ENCODE data around the gene ZP4. TPM values are rescaled to one million over a fixed set of nuclear protein-coding genes. Genes with fewer than 3 reads are reported as not detected.
"Not testable (repeated sequence)": the region's sequence is repeated elsewhere in the genome, so short reads cannot be mapped to it uniquely, and the experiment has no call there.

The ZP4 gene
- total and polyA plus RNA-seq, 5 donors: not detected

- intact Hi-C loops (cut with DNase I): no loop called here
- Histone ChIP-seq H3K27me3 (ENCODE audit: control insufficient read depth, insufficient read depth) (no peaks in the 10 kb centered on the region), H3K27ac (ENCODE audit: low read length) (no peak overlapping the region), H3K4me3 (ENCODE audit: low read length) (no peak overlapping the region), H3K9me3 (ENCODE audit: control insufficient read depth, low read length) (no peaks in the 10 kb centered on the region), H3K4me1 (ENCODE audit: control insufficient read depth, insufficient read depth, low read length) (no peaks in the 10 kb centered on the region)
- DNase-seq (no peak), ATAC-seq (no peak)
- 83% methylated on average over 7 of the region's 7 CpGs for WGBS
These were observed 33.3 kb downstream of the ZP4 start for GRCh38 chr1:237857455-237857854.

GRCh38 chr1:237852342-237852741, 38.4 kb downstream of the ZP4 start:
- intact Hi-C loops (cut with DNase I): no loop called here
- H3K4me1 ChIP-seq (ENCODE audit: control insufficient read depth, insufficient read depth, low read length): no peaks in the 10 kb centered on the region
- H3K27me3 ChIP-seq (ENCODE audit: control insufficient read depth, insufficient read depth): no peaks in the 10 kb centered on the region
- ATAC-seq: no peak
- H3K9me3 ChIP-seq (ENCODE audit: control insufficient read depth, low read length): no peaks in the 10 kb centered on the region
- no peak overlapping the region for H3K27ac ChIP-seq (ENCODE audit: low read length)
- H3K4me3 ChIP-seq (ENCODE audit: low read length): no peak overlapping the region
- DNase-seq: no peak
- 40% methylated on average over 3 of the region's 3 CpGs for WGBS

DNA sequence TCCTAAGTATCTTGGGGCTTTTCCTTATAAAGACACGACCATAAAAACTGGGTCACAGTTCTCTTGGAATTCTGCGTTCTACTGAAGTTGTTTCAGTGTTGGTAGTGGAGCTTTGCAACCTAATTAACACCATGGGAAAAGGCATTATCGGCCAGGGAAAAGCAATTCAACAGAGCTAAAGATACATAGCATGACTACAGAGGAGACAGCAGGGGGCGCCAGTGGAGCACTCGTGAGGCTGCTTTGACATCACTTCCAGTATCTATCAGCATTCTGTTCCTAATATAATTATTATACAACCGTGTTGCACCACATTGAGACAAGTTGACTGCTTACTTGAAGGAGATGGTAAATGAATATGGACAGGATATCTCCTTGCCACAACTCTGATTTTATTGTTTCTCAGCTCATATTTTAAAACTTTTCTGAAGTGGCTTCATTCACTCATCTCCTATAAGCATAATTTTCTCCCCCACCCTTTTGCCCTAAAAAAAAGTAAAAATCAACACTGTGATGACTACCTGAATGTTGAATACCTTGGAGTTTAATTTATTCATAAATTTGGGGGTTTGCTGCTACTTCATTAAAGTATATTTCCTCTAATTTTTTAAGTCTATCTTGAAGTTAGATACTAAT, 39.4 kb downstream of the ZP4 start:
- peak; percentile 17 to 56 (median 40) for DNase-seq
- H3K4me1 ChIP-seq (ENCODE audit: control insufficient read depth, insufficient read depth, low read length): no peaks in the 10 kb centered on the region
- H3K27ac ChIP-seq (ENCODE audit: low read length): no peak overlapping the region
- ATAC-seq: no peak
- no peak overlapping the region for H3K4me3 ChIP-seq (ENCODE audit: low read length)
- H3K9me3 ChIP-seq (ENCODE audit: control insufficient read depth, low read length): no peaks in the 10 kb centered on the region
- intact Hi-C loops (cut with DNase I): no loop called here
- H3K27me3 ChIP-seq (ENCODE audit: control insufficient read depth, insufficient read depth): no peaks in the 10 kb centered on the region
- WGBS: 15% methylated on average over 6 of the region's 6 CpGs

GRCh38 chr1:237843516-237843915, 47.2 kb downstream of the ZP4 start:
- H3K9me3 ChIP-seq (ENCODE audit: control insufficient read depth, low read length); DNase-seq; ATAC-seq; H3K4me3 ChIP-seq (ENCODE audit: low read length); H3K27me3 ChIP-seq (ENCODE audit: control insufficient read depth, insufficient read depth); H3K27ac ChIP-seq (ENCODE audit: low read length); H3K4me1 ChIP-seq (ENCODE audit: control insufficient read depth, insufficient read depth, low read length); intact Hi-C loops (cut with DNase I): not testable (repeated sequence)
- 78% methylated on average over 3 of the region's 3 CpGs for WGBS

GRCh38 chr1:237841485-237841884, 49.2 kb downstream of the ZP4 start:
- no peak overlapping the region for H3K4me3 ChIP-seq (ENCODE audit: low read length)
- DNase-seq (no peak), ATAC-seq (no peak)
- no peak overlapping the region for H3K27ac ChIP-seq (ENCODE audit: low read length)
- intact Hi-C loops (cut with DNase I): no loop called here
- no peaks in the 10 kb centered on the region for H3K9me3 ChIP-seq (ENCODE audit: control insufficient read depth, low read length)
- 69% methylated on average over 3 of the region's 3 CpGs for WGBS
- H3K4me1 ChIP-seq (ENCODE audit: control insufficient read depth, insufficient read depth, low read length): no peaks in the 10 kb centered on the region
- no peaks in the 10 kb centered on the region for H3K27me3 ChIP-seq (ENCODE audit: control insufficient read depth, insufficient read depth)

DNA sequence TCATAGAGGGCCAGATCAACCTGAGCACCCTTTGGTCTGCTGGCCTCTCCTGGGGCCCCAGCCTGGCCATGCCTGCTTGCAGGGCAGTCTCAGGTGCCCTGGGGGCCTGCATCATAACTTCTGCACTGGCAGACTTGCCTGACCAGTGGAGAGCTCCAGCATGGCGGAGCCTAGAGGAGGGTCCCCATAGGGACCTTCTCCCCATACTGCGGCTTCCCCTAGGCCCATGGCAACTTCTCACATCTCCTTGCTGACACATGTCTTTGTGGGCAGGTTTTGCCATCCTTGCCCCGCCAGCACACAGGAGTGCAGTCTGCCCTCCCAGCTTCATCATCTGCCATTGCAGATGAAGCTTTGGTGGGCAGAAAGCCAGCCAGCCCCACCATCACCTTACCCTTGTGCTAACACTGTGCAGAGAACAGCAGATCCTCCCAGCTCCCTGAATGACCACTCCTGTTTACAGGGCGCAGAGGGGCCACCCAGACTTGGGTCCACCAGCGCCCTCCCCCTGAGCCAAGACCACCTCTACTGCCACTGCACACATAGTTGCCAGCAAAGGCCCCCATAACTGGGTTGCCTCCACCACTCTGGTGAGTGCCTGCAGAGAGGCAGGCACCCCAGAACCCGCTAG, 51.7 kb downstream of the ZP4 start:
- intact Hi-C loops (cut with DNase I): no loop called here
- Histone ChIP-seq H3K27me3 (ENCODE audit: control insufficient read depth, insufficient read depth) (no peaks in the 10 kb centered on the region), H3K4me3 (ENCODE audit: low read length) (no peak overlapping the region), H3K27ac (ENCODE audit: low read length) (no peak overlapping the region), H3K4me1 (ENCODE audit: control insufficient read depth, insufficient read depth, low read length) (no peaks in the 10 kb centered on the region), H3K9me3 (ENCODE audit: control insufficient read depth, low read length) (no peaks in the 10 kb centered on the region)
- DNase-seq: peak in 2 of 3 donors; percentile 47 to 54
- ATAC-seq: peak; percentile 53 to 59
- 87% methylated on average over 6 of the region's 6 CpGs for WGBS

- ATAC-seq (peak; percentile 42 to 46), DNase-seq (no peak)
- Histone ChIP-seq H3K27me3 (ENCODE audit: control insufficient read depth, insufficient read depth) (no peaks in the 10 kb centered on the region), H3K4me1 (ENCODE audit: control insufficient read depth, insufficient read depth, low read length) (no peaks in the 10 kb centered on the region), H3K27ac (ENCODE audit: low read length) (no peak overlapping the region), H3K9me3 (ENCODE audit: control insufficient read depth, low read length) (no peaks in the 10 kb centered on the region), H3K4me3 (ENCODE audit: low read length) (no peak overlapping the region)
- 58% methylated on average over 3 of the region's 3 CpGs for WGBS
- intact Hi-C loops (cut with DNase I): no loop called here
These were observed 52.4 kb downstream of the ZP4 start for GRCh38 chr1:237838320-237838719.

- Histone ChIP-seq H3K4me1 (ENCODE audit: control insufficient read depth, insufficient read depth, low read length) (no peaks in the 10 kb centered on the region), H3K27me3 (ENCODE audit: control insufficient read depth, insufficient read depth) (no peaks in the 10 kb centered on the region), H3K4me3 (ENCODE audit: low read length) (no peak overlapping the region), H3K9me3 (ENCODE audit: control insufficient read depth, low read length) (no peaks in the 10 kb centered on the region), H3K27ac (ENCODE audit: low read length) (no peak overlapping the region)
- DNase-seq (no peak), ATAC-seq (no peak)
- intact Hi-C loops (cut with DNase I): no loop called here
- WGBS: 69% methylated on average over 3 of the region's 3 CpGs
These were observed 56.3 kb downstream of the ZP4 start for GRCh38 chr1:237834461-237834860.

GRCh38 chr1:237834048-237834447, 56.7 kb downstream of the ZP4 start:
- DNase-seq: no peak
- Histone ChIP-seq H3K9me3 (ENCODE audit: control insufficient read depth, low read length) (no peaks in the 10 kb centered on the region), H3K4me3 (ENCODE audit: low read length) (no peak overlapping the region), H3K4me1 (ENCODE audit: control insufficient read depth, insufficient read depth, low read length) (no peaks in the 10 kb centered on the region), H3K27me3 (ENCODE audit: control insufficient read depth, insufficient read depth) (no peaks in the 10 kb centered on the region), H3K27ac (ENCODE audit: low read length) (no peak overlapping the region)
- intact Hi-C loops (cut with DNase I): no loop called here
- 89% methylated on average over 3 of the region's 3 CpGs for WGBS
- no peak for ATAC-seq

- Histone ChIP-seq H3K9me3 (ENCODE audit: control insufficient read depth, low read length) (no peaks in the 10 kb centered on the region), H3K4me1 (ENCODE audit: control insufficient read depth, insufficient read depth, low read length) (no peaks in the 10 kb centered on the region), H3K4me3 (ENCODE audit: low read length) (no peak overlapping the region), H3K27ac (ENCODE audit: low read length) (no peak overlapping the region), H3K27me3 (ENCODE audit: control insufficient read depth, insufficient read depth) (no peaks in the 10 kb centered on the region)
- WGBS: 60% methylated on average over 7 of the region's 7 CpGs
- no peak for DNase-seq
- intact Hi-C loops (cut with DNase I): no loop called here
- no peak for ATAC-seq
These were observed 57.9 kb downstream of the ZP4 start for GRCh38 chr1:237832858-237833257.

All from right cardiac atrium (tissue), 5 donors.